GM21390 (cell line): ENCODE measurements around the gene MSH3.
"Not testable (repeated sequence)": the region's sequence is repeated elsewhere in the genome, so short reads cannot be mapped to it uniquely, and the experiment has no call there.

Experiments
- ATAC-seq: cut with Tn5 transposase; IDR thresholded peaks from one replicate; pipeline ENCODE4 v1.9.1; 2021; ENCODE audit not compliant: unreplicated experiment

MSH3 gene

DNA sequence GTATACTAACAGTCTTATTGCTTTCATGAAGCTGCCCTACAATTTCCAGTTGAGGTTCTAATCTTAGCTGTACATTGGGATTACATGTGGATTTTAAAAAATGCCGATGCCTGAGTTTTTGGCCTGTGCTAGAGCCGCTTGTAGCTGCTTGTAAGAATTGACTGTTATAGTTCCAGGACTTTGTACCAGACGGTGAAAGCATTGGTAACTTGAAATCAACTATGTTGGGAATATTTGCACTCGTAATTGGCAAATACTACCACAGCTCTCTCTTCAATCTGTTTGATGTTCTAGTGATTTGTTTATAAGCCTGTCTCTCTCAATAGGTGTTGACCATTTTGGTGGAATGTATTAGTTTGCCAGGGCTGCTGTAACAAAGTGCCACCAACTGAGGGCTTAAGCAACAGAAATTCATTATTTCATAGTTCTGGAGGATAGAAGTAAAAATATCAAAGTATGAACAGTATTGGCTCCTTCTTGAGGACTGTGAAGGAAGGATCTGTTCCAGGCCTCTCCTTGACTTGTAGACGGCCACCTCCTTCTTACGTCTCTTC, 50.8 kb downstream of the MSH3 start:
- no peak for ATAC-seq

DNA sequence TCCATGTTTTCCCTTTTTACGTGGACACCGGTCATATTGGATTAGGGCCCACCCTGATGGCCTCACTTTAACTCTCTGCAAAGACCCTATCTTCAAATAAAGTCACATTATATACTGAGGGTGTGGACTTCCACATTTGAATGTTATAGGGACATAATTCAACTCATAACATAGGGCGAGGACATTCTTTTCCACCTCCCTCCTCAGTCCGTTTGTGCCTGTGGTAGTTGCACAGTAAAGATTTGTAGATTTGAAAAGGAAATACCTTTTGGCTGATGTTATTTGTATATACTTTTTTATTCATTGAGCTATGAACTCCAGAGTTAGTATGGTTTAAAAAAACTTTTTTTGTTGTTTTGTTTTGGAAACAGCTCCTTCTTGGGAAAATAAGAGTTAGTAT, 51.3 kb downstream of the MSH3 start:
- ATAC-seq: no peak

DNA sequence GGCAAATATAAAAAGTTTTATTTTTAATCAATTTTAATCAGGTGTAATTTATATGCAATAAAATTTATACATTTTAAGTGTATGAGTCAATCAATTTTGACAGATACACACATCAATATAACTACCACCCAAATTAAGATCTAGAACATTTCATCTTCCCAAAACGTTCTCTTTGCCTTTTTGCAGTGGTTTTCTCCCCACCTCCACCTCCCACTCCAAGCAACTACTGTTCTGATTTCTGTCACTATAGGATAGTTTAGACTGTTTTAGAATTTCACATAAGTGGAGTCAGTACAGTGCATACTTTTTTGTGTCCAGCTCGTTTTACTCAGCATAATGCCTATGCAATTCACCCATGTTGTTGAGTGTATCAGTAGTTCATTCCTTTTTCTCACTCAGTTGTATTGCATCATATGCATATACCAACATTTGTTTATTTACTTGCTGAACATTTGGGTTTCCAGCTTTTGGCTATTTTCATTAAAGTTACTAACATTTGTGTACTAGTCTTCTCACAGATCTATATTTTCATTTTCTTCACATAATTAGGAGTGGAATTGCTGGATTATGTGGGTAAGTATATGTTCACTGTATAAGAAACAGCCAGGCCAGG, 52.5 kb downstream of the MSH3 start:
- no peak for ATAC-seq

DNA sequence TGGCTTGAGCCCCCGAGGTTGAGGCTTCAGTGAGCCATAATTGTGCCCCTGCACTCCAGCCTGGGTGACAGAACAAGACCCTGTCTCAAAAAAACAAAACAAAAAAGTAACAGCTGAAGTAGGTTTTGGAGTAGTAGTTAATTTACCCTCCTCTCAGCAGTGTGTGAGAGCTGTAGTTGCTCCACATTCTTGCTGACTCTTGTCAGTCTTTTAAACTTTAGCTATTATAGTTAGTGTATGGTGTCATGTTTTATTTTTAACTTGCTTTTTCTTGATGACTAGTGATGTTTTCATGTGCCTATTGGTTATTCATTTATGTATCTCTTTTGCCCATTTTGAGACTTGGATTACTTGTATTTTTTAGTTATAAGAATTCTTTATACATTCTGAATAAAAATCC, 53.2 kb downstream of the MSH3 start:
- ATAC-seq: no peak

- no peak for ATAC-seq
Observed at GRCh38 chr5:80711216-80711615, 56.8 kb downstream of the MSH3 start.

GRCh38 chr5:80711938-80712337, 57.5 kb downstream of the MSH3 start:
- ATAC-seq: no peak

DNA sequence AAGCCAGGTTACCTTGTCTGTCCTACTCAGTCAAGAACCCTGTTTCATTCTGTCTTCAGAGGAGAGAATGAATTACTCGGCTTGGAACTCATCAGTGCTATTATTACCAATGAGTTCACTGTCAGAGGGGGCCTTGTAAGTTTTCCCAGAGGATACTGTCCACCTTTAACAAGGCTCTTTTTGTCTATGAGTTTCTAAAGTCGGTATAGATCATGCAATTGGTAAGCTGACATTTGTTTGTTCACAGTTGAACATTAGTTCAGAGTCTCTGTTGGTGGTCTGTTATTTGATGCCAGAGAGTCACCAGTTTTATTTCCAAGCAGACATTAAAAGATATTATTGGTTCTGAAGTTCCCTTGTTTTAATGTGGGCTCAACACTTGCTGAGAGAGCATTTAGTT, 58.5 kb downstream of the MSH3 start:
- no peak for ATAC-seq

DNA sequence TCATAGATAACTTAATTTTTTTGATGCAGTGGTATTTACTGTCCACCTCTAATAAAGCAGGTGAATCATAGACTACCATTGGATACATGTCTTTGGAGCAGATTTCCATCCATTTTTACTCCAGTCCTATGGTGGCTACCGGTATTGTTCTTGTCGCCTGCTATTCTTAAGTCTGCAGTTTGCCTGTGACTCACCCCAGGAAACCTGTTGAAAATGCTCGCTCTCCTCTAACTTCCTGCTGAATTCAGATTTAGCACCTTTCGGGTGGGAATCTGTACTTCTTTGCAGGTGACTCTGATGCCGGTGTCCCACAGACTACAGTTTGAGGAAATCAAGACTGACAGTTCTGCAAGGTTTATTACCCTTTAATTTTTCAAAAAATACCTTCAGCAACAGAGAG, 59.2 kb downstream of the MSH3 start:
- ATAC-seq: no peak

DNA sequence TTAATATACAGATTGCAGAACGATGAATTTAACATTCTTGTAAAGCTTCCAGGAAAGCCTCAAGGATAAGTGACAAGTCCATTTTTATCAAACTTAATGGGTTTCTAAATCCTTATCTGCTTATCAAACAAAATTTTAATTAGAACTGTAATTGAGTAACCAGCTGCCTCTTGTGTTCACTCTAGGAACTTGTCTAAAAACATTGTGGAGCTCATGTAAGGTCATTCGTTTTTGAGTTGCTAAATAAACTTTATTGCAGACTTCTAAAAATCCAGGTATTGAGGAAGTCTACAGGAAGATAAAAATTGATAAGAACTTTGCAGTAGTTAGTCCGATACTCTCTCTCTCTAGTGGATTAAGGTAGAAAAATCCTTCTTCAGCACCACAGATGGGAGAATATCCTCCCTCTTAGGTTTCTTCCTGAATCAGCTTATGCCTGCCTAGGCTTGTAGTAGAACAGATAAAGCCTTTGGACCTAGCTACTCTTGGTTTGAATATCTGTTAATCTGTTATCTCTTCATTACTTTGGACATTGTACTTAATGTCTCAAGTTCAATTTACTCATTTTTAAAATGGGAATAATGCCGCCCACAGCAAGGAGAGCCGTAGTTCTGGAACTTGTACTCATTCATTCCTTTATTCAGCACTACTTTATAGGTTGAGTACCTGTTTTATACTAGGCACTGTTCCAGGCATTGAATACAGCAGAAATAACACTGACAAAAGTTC, 60.3 kb downstream of the MSH3 start:
- no peak for ATAC-seq

DNA sequence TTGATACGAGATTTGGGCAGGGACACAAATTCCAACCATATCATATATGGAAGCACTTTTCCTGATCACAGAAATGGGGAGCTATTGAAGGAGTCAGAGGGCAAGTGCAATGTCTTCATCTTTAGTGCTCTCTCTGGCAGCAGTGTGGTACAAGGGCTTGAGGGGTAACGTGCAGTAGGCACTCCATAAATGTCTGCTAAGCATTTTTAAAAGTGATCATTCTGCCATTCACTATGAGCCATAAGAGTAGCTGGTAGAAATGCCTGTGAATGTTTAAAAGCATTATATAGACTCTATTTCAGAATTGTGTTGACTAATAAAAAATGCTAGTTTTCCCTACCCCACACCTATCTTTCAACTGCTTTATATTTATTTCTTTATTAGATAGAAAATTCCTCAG, 61.4 kb downstream of the MSH3 start:
- ATAC-seq: no peak

GRCh38 chr5:80720181-80720580, 65.7 kb downstream of the MSH3 start:
- no peak for ATAC-seq

- no peak for ATAC-seq
Observed at GRCh38 chr5:80722916-80723315, 68.5 kb downstream of the MSH3 start.

DNA sequence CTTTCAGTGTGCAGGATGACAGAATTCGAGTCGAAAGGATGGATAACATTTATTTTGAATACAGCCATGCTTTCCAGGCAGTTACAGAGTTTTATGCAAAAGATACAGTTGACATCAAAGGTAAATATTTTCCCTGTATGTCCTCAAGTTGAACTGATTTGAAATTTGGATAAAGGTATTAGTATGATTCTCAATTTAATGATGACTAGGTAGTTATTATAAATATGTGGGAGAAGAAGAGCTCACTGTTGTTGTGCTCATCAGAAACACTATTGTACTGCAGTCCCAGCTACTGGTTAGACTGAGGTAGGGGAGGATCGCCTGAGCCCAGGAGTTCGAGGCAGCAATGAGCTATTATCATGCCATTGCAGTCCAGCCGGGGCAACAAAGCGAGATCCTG, 71.0 kb downstream of the MSH3 start:
- no peak for ATAC-seq

GRCh38 chr5:80736730-80737129, 82.3 kb downstream of the MSH3 start:
- ATAC-seq: no peak

GRCh38 chr5:80738466-80738865, 84.0 kb downstream of the MSH3 start:
- no peak for ATAC-seq

DNA sequence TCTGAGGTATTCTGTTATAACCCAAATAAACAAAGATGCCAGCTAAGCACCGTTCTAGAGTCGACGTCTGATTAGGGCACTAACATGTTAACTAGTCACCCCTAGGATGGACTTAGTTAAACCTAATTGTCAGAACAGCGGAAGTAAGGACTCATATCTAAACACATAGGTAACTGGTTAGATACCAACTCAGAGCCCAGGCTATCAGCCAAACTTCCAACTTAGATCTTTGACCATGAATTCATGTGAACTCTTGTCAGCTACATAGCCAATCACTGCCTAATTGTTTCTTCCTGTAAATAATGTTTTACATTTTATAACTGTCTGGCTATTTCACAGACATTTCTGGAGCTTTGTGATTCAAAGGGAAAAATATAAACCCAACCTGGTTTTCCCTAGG, 84.6 kb downstream of the MSH3 start:
- ATAC-seq: no peak

GRCh38 chr5:80739496-80739895, 85.0 kb downstream of the MSH3 start:
- no peak for ATAC-seq

GRCh38 chr5:80739898-80740297, 85.4 kb downstream of the MSH3 start:
- ATAC-seq: no peak

DNA sequence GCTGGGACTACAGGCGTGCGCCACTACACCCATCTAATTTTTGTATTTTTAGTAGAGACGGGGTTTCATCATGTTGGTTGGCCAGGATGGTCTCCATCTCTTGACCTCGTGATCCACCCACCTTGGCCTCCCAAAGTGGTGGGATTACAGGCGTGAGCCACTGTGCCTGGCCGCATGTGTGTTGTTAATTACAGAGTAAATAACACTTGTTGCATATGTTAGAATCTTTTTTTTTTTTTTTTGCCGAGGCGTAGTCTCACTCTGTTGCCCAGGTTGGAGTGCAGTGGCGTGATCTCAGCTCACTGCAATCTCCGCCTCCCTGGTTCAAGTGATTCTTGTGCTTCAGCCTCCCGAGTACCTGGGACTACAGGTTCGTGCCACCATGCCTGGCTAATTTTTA, 86.0 kb downstream of the MSH3 start:
- ATAC-seq: not testable (repeated sequence)

GRCh38 chr5:80740999-80741398, 86.5 kb downstream of the MSH3 start:
- no peak for ATAC-seq

DNA sequence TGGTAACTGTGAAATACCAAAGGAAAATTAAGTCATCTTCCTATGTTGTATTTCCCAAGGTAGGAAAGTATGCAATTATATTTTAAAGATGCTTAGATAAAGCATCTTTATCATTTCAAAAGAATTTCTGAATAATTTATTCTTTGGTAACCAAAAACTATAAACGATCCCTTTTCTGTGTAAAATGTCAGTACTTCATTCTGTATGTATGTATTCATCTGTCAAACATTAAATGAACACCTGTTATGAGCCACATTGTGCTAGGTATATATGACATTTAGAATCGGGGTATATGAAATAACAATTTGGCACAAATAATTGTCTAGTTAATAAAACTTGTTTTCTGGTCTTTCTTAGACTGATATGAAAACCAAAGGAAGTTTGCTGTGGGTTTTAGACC, 89.7 kb downstream of the MSH3 start:
- no peak for ATAC-seq

DNA sequence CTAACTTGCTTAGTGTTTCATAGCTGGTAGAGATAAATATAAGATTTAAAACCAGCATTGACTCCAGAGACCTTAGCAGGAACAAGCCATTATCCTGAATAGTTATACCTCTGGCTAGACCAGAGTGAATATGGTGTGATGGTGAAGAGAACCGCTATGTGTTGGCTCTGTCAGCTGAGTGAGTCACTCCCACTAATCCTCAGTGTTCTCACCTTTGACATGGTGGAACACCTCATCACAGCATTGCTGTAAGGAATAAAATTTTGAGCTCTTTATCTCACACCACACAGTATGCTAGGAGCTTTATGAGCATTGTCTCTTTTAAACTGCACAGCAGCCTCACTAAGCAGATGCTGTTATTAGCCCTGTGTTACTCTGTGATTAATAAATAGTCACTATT, 91.0 kb downstream of the MSH3 start:
- no peak for ATAC-seq

DNA sequence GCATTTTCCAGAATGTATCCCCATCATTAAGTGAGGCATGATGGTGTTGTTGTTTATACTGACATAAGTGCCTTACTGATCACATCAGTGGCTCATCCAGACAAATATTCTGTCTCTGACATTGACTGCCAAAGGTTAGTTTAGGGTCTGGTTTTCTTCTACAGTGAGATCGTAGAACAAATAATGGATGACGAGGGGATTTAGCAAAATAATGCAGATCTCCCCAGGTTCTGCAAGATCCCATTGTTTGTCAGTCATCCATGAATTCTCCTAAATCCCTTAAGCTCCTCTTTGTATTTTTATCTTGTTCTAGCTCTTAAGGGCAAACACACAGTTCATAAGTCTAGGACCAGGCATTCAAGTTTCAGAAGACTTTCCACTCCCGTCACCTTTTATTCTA, 93.5 kb downstream of the MSH3 start:
- ATAC-seq: no peak
